Upper lobe of left lung (tissue), 4 donors: ENCODE data around the gene PPP4C.

Experiments
- EP300 ChIP-seq, 4 donors: sonication (generic); formaldehyde crosslinking; IDR thresholded peaks; one replicate each; pipeline ENCODE4 v1.5.1; 2017; ENCODE audit warnings: antibody characterized with exemption in 4 of 4, control low read depth in 2 of 4
- TF ChIP-seq, protein P1 (sequence below), 6 experiments: fragments of 450-650 bp in 4 of 6; fragments of 200-600 bp in 2 of 6; sonication (generic) in 2 of 6; IDR thresholded peaks; one replicate each; pipeline ENCODE4 v1.5.1; 2016 to 2019; ENCODE audit warnings: antibody characterized with exemption in 6 of 6

DNA sequence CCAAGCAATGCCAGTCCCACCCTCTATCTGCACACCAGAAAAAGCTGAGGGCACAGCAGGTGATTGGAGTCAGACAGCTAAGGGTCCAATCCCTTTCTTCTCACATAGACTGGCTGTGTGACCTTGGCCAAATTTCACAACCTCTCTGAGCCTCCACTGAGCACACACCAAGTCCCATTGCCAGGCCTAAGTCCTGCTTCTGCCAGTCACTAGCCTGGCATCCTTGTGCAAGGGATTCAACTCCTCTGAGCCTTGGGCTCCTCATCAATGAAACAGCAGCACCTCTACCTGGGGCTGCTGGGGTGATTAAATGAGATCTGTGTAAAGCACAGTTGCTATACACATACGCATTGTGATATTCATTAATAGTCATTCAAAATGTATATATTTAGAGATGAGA is 29.2 kb upstream of the PPP4C start:
- TF ChIP-seq, protein P1, sequence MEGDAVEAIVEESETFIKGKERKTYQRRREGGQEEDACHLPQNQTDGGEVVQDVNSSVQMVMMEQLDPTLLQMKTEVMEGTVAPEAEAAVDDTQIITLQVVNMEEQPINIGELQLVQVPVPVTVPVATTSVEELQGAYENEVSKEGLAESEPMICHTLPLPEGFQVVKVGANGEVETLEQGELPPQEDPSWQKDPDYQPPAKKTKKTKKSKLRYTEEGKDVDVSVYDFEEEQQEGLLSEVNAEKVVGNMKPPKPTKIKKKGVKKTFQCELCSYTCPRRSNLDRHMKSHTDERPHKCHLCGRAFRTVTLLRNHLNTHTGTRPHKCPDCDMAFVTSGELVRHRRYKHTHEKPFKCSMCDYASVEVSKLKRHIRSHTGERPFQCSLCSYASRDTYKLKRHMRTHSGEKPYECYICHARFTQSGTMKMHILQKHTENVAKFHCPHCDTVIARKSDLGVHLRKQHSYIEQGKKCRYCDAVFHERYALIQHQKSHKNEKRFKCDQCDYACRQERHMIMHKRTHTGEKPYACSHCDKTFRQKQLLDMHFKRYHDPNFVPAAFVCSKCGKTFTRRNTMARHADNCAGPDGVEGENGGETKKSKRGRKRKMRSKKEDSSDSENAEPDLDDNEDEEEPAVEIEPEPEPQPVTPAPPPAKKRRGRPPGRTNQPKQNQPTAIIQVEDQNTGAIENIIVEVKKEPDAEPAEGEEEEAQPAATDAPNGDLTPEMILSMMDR (IDR thresholded peaks at IDR 0.05): no peak
- no peak for TF ChIP-seq EP300 (IDR thresholded peaks at IDR 0.05)
